ENCODE results near the gene CCDC152.
"Not testable (repeated sequence)": the region's sequence is repeated elsewhere in the genome, so short reads cannot be mapped to it uniquely, and the experiment has no call there.

CCDC152 gene

GRCh38 chr5:42756606-42757601, at the start of gene CCDC152:
TSS of gene CCDC152 (plus strand) at chr5:42756818. CDS start at chr5:42759122, 2,304 bp downstream.
- DNase-seq (ENCODE audit: low read depth, low spot score), result no peak

- DNase-seq (ENCODE audit: low read depth, low spot score), result no peak
Observed at GRCh38 chr5:42715785-42716184, 40.8 kb upstream of the CCDC152 start.

- DNase-seq (ENCODE audit: low read depth, low spot score), result no peak
Observed at GRCh38 chr5:42718591-42718990, 38.0 kb upstream of the CCDC152 start.

- no peak for DNase-seq (ENCODE audit: low read depth, low spot score)
Observed at GRCh38 chr5:42719034-42719433, 37.6 kb upstream of the CCDC152 start.

- DNase-seq (ENCODE audit: low read depth, low spot score), result no peak
Observed at GRCh38 chr5:42720251-42720650, 36.4 kb upstream of the CCDC152 start.

GRCh38 chr5:42721484-42721883, 35.1 kb upstream of the CCDC152 start:
- no peak for DNase-seq (ENCODE audit: low read depth, low spot score)

GRCh38 chr5:42734531-42735058, 22.0 kb upstream of the CCDC152 start:
- not testable (repeated sequence) for DNase-seq (ENCODE audit: low read depth, low spot score)

- DNase-seq (ENCODE audit: low read depth, low spot score), result no peak
Observed at GRCh38 chr5:42740920-42741319, 15.7 kb upstream of the CCDC152 start.

- DNase-seq (ENCODE audit: low read depth, low spot score), result no peak
Observed at GRCh38 chr5:42745426-42745825, 11.2 kb upstream of the CCDC152 start.

- no peak for DNase-seq (ENCODE audit: low read depth, low spot score)
Observed at GRCh38 chr5:42745856-42746255, 10.8 kb upstream of the CCDC152 start.

- DNase-seq (ENCODE audit: low read depth, low spot score), result no peak
Observed at GRCh38 chr5:42749020-42749419, 7.6 kb upstream of the CCDC152 start.

GRCh38 chr5:42750507-42750906, 6.1 kb upstream of the CCDC152 start:
- no peak for DNase-seq (ENCODE audit: low read depth, low spot score)

GRCh38 chr5:42751044-42751443, 5.6 kb upstream of the CCDC152 start:
- DNase-seq (ENCODE audit: low read depth, low spot score), result no peak

GRCh38 chr5:42753099-42753498, 3.5 kb upstream of the CCDC152 start:
- DNase-seq (ENCODE audit: low read depth, low spot score), result no peak

GRCh38 chr5:42759456-42759855, 2.8 kb downstream of the CCDC152 start:
- DNase-seq (ENCODE audit: low read depth, low spot score), result no peak

- no peak for DNase-seq (ENCODE audit: low read depth, low spot score)
Observed at GRCh38 chr5:42760426-42760825, 3.8 kb downstream of the CCDC152 start.

- no peak for DNase-seq (ENCODE audit: low read depth, low spot score)
Observed at GRCh38 chr5:42761791-42762190, 5.2 kb downstream of the CCDC152 start.

GRCh38 chr5:42767491-42768105, 11.0 kb downstream of the CCDC152 start:
- no peak for DNase-seq (ENCODE audit: low read depth, low spot score)

- DNase-seq (ENCODE audit: low read depth, low spot score), result no peak
Observed at GRCh38 chr5:42768106-42768504, 11.5 kb downstream of the CCDC152 start.

- no peak for DNase-seq (ENCODE audit: low read depth, low spot score)
Observed at GRCh38 chr5:42770003-42770402, 13.4 kb downstream of the CCDC152 start.

GRCh38 chr5:42772265-42772993, 15.8 kb downstream of the CCDC152 start:
- no peak for DNase-seq (ENCODE audit: low read depth, low spot score)

- DNase-seq (ENCODE audit: low read depth, low spot score), result no peak
Observed at GRCh38 chr5:42779083-42779482, 22.5 kb downstream of the CCDC152 start.
